HL-60 (cell line): ENCODE data around the gene KCNH2.

Experiments
- CTCF ChIP-seq: IDR thresholded peaks from one replicate; pipeline ENCODE4 v1.5.1; 2011; ENCODE audit warnings: low read length, control low read depth, inconsistent platforms; ENCODE audit not compliant: insufficient read depth
- GABPA ChIP-seq: IDR thresholded peaks from 2 replicates; pipeline ENCODE4 v1.6.1; 2012; ENCODE audit warnings: low read depth
- POLR2AphosphoS5 ChIP-seq: IDR thresholded peaks from 2 replicates; pipeline ENCODE4 v1.6.1; 2012; ENCODE audit warnings: low read depth
- REST ChIP-seq: IDR thresholded peaks from 2 replicates; pipeline ENCODE4 v1.6.1; 2012; ENCODE audit warnings: low read depth; ENCODE audit not compliant: insufficient replicate concordance
- SPI1 ChIP-seq: IDR thresholded peaks from 2 replicates; pipeline ENCODE4 v1.6.1; 2012; ENCODE audit warnings: low read depth, mild to moderate bottlenecking, borderline replicate concordance

GRCh38 chr7:150942591-150943452 lies 35.3 kb downstream of the KCNH2 start:
- no peak for TF ChIP-seq CTCF
- no peak for TF ChIP-seq POLR2AphosphoS5
- no peak for TF ChIP-seq REST
- TF ChIP-seq SPI1, result no peak
- no peak for TF ChIP-seq GABPA
